Neural cell (in vitro differentiated cells): Measurements from ENCODE around the gene POM121. TPM values are rescaled to one million over a fixed set of nuclear protein-coding genes. Genes with fewer than 3 reads are reported as not detected.
"Not testable (repeated sequence)": the region's sequence is repeated elsewhere in the genome, so short reads cannot be mapped to it uniquely, and the experiment has no call there.

Experiments used
- H2AFZ ChIP-seq: fragments of 200-600, 300-800 bp; sonication (generic), shearing (Covaris generic); 2 replicates; pipeline ENCODE4 v1.6.0; 2014; ENCODE audit warnings: low read depth, mild to moderate bottlenecking, antibody characterized with exemption, low read length, moderate library complexity
- H3F3A ChIP-seq: fragments of 200-600 bp; shearing (Covaris generic); 2 replicates; pipeline ENCODE4 v1.6.1; 2016; ENCODE audit warnings: mild to moderate bottlenecking, moderate library complexity, mixed read lengths, antibody characterized with exemption, low read length; ENCODE audit not compliant: insufficient read depth, poor library complexity, severe bottlenecking
- H3K27ac ChIP-seq: fragments of 200-600, 300-800 bp; sonication (generic), shearing (Covaris generic); 2 replicates; pipeline ENCODE4 v1.5.1; 2014; ENCODE audit warnings: mild to moderate bottlenecking, low read length, moderate library complexity
- H3K27me3 ChIP-seq: fragments of 300-800, 200-600 bp; sonication (generic), shearing (Covaris generic); 2 replicates; pipeline ENCODE4 v1.6.0; 2014; ENCODE audit warnings: mild to moderate bottlenecking, low read depth, low read length, moderate library complexity; ENCODE audit not compliant: insufficient read depth
- H3K36me3 ChIP-seq: fragments of 300-800, 200-600 bp; sonication (generic), shearing (Covaris generic); 2 replicates; pipeline ENCODE4 v1.5.1; 2014; ENCODE audit warnings: mild to moderate bottlenecking, antibody characterized with exemption, low read length, moderate library complexity; ENCODE audit not compliant: insufficient read depth
- H3K4me2 ChIP-seq: fragments of 300-800, 200-600 bp; sonication (generic), shearing (Covaris generic); 2 replicates; pipeline ENCODE4 v1.6.0; 2014; ENCODE audit warnings: mild to moderate bottlenecking, low read length
- H3K4me3 ChIP-seq: fragments of 300-800, 200-600 bp; sonication (generic), shearing (Covaris generic); 2 replicates; pipeline ENCODE4 v1.5.1; 2014; ENCODE audit warnings: mild to moderate bottlenecking, low read length, moderate library complexity
- H3K79me2 ChIP-seq: fragments of 200-600 bp; shearing (Covaris generic); replicated peaks from 2 replicates; pipeline ENCODE4 v1.6.0; 2014; ENCODE audit warnings: mild to moderate bottlenecking, low read length, moderate library complexity; ENCODE audit not compliant: insufficient read depth
- H3K9ac ChIP-seq: fragments of 300-800, 200-600 bp; sonication (generic), shearing (Covaris generic); 2 replicates; pipeline ENCODE4 v1.6.1; 2016; ENCODE audit warnings: mild to moderate bottlenecking, low read length, mixed read lengths
- H3K9me2 ChIP-seq: fragments of 200-600 bp; shearing (Covaris generic); 2 replicates; pipeline ENCODE4 v1.6.1; 2016; ENCODE audit warnings: mild to moderate bottlenecking, low read length, mixed read lengths; ENCODE audit not compliant: insufficient read depth
- H3K9me3 ChIP-seq: fragments of 200-600, 300-800 bp; sonication (generic), shearing (Covaris generic); 2 replicates; pipeline ENCODE4 v1.6.1; 2016; ENCODE audit warnings: mild to moderate bottlenecking, mixed run types, low read length, moderate library complexity, mixed read lengths
- H4K20me1 ChIP-seq: fragments of 200-600 bp; shearing (Covaris generic); 2 replicates; pipeline ENCODE4 v1.6.1; 2016; ENCODE audit warnings: mild to moderate bottlenecking, mixed run types; ENCODE audit not compliant: insufficient read depth
- polyA plus RNA-seq: library from polyadenylated mRNA; depleted of rRNA; stranded (reverse); fragments of >200 nt; gene quantifications from 2 replicates; pipeline ENCODE4 v1.2.3, GENCODE V29; 2014

The POM121 gene
- polyA plus RNA-seq, 1 donor from 2014 or later, result 5.3 TPM

- H3K4me3 ChIP-seq, H3K79me2 ChIP-seq, H4K20me1 ChIP-seq, H3K4me2 ChIP-seq, H3K27ac ChIP-seq, H3F3A ChIP-seq, H3K9me2 ChIP-seq, H3K9me3 ChIP-seq, H3K36me3 ChIP-seq, H3K9ac ChIP-seq, H2AFZ ChIP-seq, H3K27me3 ChIP-seq: not testable (repeated sequence)
These were observed 50.9 kb downstream of the POM121 start for GRCh38 chr7:72975656-72976286.

DNA sequence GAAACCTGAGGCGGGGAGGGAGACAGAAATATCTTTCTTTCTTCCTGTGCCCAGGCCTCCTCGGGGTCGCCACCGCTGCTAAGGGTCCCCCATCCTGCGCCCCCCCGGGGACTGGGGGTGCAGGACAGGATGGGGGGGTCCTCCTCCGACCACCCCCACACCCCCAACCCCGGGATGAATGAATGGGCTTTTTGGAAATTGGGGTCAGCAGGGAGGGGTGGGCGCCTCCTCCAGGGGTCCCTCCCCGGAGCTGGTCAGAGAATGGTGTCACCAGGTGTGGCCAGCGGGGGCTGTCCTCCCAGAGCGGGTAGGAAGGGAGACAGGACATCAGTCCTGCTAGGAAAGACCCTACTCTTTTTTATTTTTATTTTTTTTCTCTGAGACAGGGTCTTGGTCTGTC, 51.5 kb downstream of the POM121 start:
- not testable (repeated sequence) for H3K27me3 ChIP-seq, H2AFZ ChIP-seq, H4K20me1 ChIP-seq, H3K4me3 ChIP-seq, H3K36me3 ChIP-seq, H3K9me2 ChIP-seq, H3K9ac ChIP-seq, H3K4me2 ChIP-seq, H3K9me3 ChIP-seq, H3K27ac ChIP-seq, H3F3A ChIP-seq, H3K79me2 ChIP-seq

DNA sequence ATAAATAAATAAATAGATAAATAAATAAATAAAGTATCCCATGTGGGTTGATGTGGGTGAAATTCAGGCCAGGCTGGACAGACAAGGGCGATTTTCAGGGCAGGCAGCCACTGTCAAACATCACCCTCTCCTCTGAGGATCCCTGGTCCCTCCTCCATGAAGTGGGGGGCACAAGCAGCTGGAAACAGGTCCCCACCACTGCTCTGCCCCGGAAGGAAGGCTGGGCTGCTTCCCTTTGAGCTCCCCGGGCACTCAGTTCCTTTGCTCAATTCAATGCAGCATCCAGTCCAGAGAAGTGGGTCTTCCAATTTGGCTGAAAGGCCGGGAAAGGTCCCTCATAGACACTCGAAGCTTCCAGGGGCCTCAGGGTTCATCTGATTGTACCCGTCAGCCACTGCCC, 55.5 kb downstream of the POM121 start:
- H3F3A ChIP-seq, H3K9ac ChIP-seq, H3K4me3 ChIP-seq, H3K36me3 ChIP-seq, H3K4me2 ChIP-seq, H3K27ac ChIP-seq, H3K27me3 ChIP-seq, H3K79me2 ChIP-seq, H3K9me3 ChIP-seq, H4K20me1 ChIP-seq, H3K9me2 ChIP-seq, H2AFZ ChIP-seq: not testable (repeated sequence)

DNA sequence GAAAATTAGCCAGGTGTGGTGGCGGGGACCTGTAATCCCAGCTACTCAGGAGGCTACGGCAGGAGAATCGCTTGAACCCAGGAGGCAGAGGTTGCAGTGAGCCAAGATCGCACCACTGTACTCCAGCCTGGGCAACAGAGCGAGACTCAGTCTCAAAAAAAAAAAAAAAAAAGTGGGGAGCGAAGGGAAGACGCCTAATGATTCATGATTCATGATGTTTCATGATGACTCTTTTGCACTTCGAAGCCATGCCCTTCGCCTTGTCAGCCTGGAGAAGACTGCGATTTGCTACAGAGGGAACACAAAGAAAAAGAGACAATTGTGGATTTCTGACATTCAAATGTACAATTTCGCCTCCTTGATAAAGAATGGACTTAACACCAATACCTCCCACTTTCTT, 57.2 kb downstream of the POM121 start:
- H3K36me3 ChIP-seq, H3K9me3 ChIP-seq, H3K27ac ChIP-seq, H3K27me3 ChIP-seq, H3K4me2 ChIP-seq, H2AFZ ChIP-seq, H3K4me3 ChIP-seq, H3K9me2 ChIP-seq, H3F3A ChIP-seq, H3K9ac ChIP-seq, H4K20me1 ChIP-seq, H3K79me2 ChIP-seq: not testable (repeated sequence)

GRCh38 chr7:72990146-72990913, 65.4 kb downstream of the POM121 start:
- H2AFZ ChIP-seq, H3K9me3 ChIP-seq, H3K9me2 ChIP-seq, H3K4me3 ChIP-seq, H3K27ac ChIP-seq, H3K36me3 ChIP-seq, H3K4me2 ChIP-seq, H4K20me1 ChIP-seq, H3K27me3 ChIP-seq, H3K79me2 ChIP-seq, H3K9ac ChIP-seq, H3F3A ChIP-seq: not testable (repeated sequence)

GRCh38 chr7:72995484-72995883, 70.6 kb downstream of the POM121 start:
- H3K9ac ChIP-seq, H3K27me3 ChIP-seq, H3K9me3 ChIP-seq, H3K36me3 ChIP-seq, H3K27ac ChIP-seq, H4K20me1 ChIP-seq, H3F3A ChIP-seq, H3K4me2 ChIP-seq, H2AFZ ChIP-seq, H3K4me3 ChIP-seq, H3K79me2 ChIP-seq, H3K9me2 ChIP-seq: not testable (repeated sequence)

- not testable (repeated sequence) for H3K27me3 ChIP-seq, H3K9me2 ChIP-seq, H3K4me2 ChIP-seq, H3K36me3 ChIP-seq, H3K9ac ChIP-seq, H4K20me1 ChIP-seq, H2AFZ ChIP-seq, H3K9me3 ChIP-seq, H3F3A ChIP-seq, H3K27ac ChIP-seq, H3K79me2 ChIP-seq, H3K4me3 ChIP-seq
These were observed 72.6 kb downstream of the POM121 start for GRCh38 chr7:72997447-72997846.

- H4K20me1 ChIP-seq, H3K36me3 ChIP-seq, H2AFZ ChIP-seq, H3K4me2 ChIP-seq, H3K9me2 ChIP-seq, H3K27ac ChIP-seq, H3K27me3 ChIP-seq, H3K4me3 ChIP-seq, H3K79me2 ChIP-seq, H3K9me3 ChIP-seq, H3F3A ChIP-seq, H3K9ac ChIP-seq: not testable (repeated sequence)
These were observed 73.1 kb downstream of the POM121 start for GRCh38 chr7:72997887-72998468.
